ENCODE data around the gene ABR.

GRCh38 chr17:1010586-1010985 is 169.2 kb downstream of the ABR start:
- no peak for TF ChIP-seq POLR2A (IDR thresholded peaks at IDR 0.05)
- TF ChIP-seq CTCF (IDR thresholded peaks at IDR 0.05): no peak
